HepG2 (cell line): ENCODE results near the gene NLRP6. TPM values are rescaled to one million over a fixed set of nuclear protein-coding genes. Genes with fewer than 3 reads are reported as not detected.
A peak's percentile ranks its signal among the peaks of the same experiment; 100 is the strongest.
"Not testable (repeated sequence)": the region's sequence is repeated elsewhere in the genome, so short reads cannot be mapped to it uniquely, and the experiment has no call there.

ENCODE experiments used
- ATAC-seq: fragments of 200-7000 bp; cut with Tn5 transposase; 3 replicates; pipeline ENCODE4 v1.9.1; 2020; ENCODE audit warnings: mild to moderate bottlenecking, moderate library complexity
- BruUV-seq: library from RNA; stranded (reverse); fragments of 400-500 nt; replicated peaks from 2 replicates; lab custom pipeline; 2021; lab: Mats Ljungman, UMichigan
- CTCF ChIA-PET: fragments of 300-600 bp; formaldehyde crosslinking; extraction: SDS; loops from one replicate; lab custom pipeline; 2021; ENCODE audit warnings: low total read pairs, inconsistent platforms, low intra/inter-chr PET ratio; lab: Yijun Ruan, JAX
- POLR2A ChIA-PET: fragments of 350-600 bp; sonication (Branson Sonifier 250); formaldehyde crosslinking; loops from one replicate; lab custom pipeline; 2020; ENCODE audit warnings: antibody characterized with exemption, inconsistent platforms; lab: Yijun Ruan, JAX
- DNase-seq: peaks from one replicate; pipeline ENCODE4 v3.0.0-alpha.2; 2015; ENCODE audit warnings: low spot score
- FAIRE-seq: peaks from 3 replicates; lab custom pipeline; 2011; peaks lifted over from hg19 to GRCh38; lab: Jason Lieb, UNC
- H2AFZ ChIP-seq: one replicate; pipeline ENCODE4 v1.6.1; 2011; ENCODE audit warnings: low read length, inconsistent platforms
- H3K27ac ChIP-seq: fragments of 300-600 bp; 3 replicates; pipeline ENCODE4 v1.8.0; 2011; ENCODE audit warnings: mixed run types, mild to moderate bottlenecking, mixed read lengths, low read length, inconsistent platforms; ENCODE audit not compliant: insufficient read depth; ENCODE audit errors: extremely low read length
- H3K27me3 ChIP-seq, 2 experiments: fragments of 200-600 bp in 1 of 2; 2 replicates in 1 of 2; 3 replicates in 1 of 2; pipeline versions ENCODE4 v1.6.0 to v1.8.0; 2011; ENCODE audit warnings: low read length in 2 of 2, mild to moderate bottlenecking in 2 of 2, moderate library complexity in 2 of 2, inconsistent platforms in 1 of 2; ENCODE audit not compliant: insufficient read depth in 2 of 2, control insufficient read depth in 1 of 2
- H3K36me3 ChIP-seq, 2 experiments: fragments of 200-600 bp in 1 of 2; replicated peaks in 1 of 2; 2 replicates in 1 of 2; 3 replicates in 1 of 2; pipeline versions ENCODE4 v1.5.1 to v1.8.0; 2011; ENCODE audit warnings: low read length in 2 of 2, inconsistent platforms in 1 of 2; ENCODE audit not compliant: insufficient read depth in 2 of 2, control insufficient read depth in 1 of 2
- H3K4me1 ChIP-seq: 2 replicates; pipeline ENCODE4 v1.5.1; 2012; ENCODE audit warnings: low read length, inconsistent platforms; ENCODE audit not compliant: insufficient read depth
- H3K4me2 ChIP-seq: 2 replicates; pipeline ENCODE4 v1.6.0; 2011; ENCODE audit warnings: low read depth, low read length, inconsistent platforms
- H3K4me3 ChIP-seq, 3 experiments: fragments of 200-600 bp in 1 of 3; sonication (generic), shearing (Covaris generic) in 1 of 3; replicated peaks in 1 of 3; 2 replicates each; pipeline ENCODE4 v1.5.1; 2011 to 2016; ENCODE audit warnings: low read length in 3 of 3, inconsistent platforms in 2 of 3, low read depth in 2 of 3, mild to moderate bottlenecking in 2 of 3, control low read depth in 1 of 3, mixed read lengths in 1 of 3; ENCODE audit not compliant: insufficient read depth in 1 of 3
- H3K79me2 ChIP-seq: one replicate; pipeline ENCODE4 v1.6.1; 2011; ENCODE audit warnings: low read length, inconsistent platforms; ENCODE audit not compliant: insufficient read depth
- H3K9ac ChIP-seq: 2 replicates; pipeline ENCODE4 v1.6.0; 2011; ENCODE audit warnings: mild to moderate bottlenecking, low read depth, low read length, inconsistent platforms; ENCODE audit not compliant: insufficient read depth
- H3K9me3 ChIP-seq: 2 replicates; pipeline ENCODE4 v1.5.1; 2012; ENCODE audit warnings: mild to moderate bottlenecking, low read length
- H4K20me1 ChIP-seq: 2 replicates; pipeline ENCODE4 v1.6.0; 2011; ENCODE audit warnings: inconsistent platforms, mild to moderate bottlenecking, low read length, moderate library complexity; ENCODE audit not compliant: insufficient read depth
- CCDC6 ChIP-seq: sonication (generic); formaldehyde crosslinking; IDR thresholded peaks from 2 replicates; pipeline ENCODE4 v1.8.1; 2022; ENCODE audit warnings: mild to moderate bottlenecking, missing genetic modification reagents, moderate library complexity
- GATAD2A ChIP-seq: IDR thresholded peaks from 2 replicates; pipeline ENCODE4 v1.6.1; 2016
- NR2F6 ChIP-seq, 2 experiments: IDR thresholded peaks; 2 replicates each; pipeline ENCODE4 v1.6.1; 2016; ENCODE audit warnings: antibody characterized with exemption in 1 of 2, mild to moderate bottlenecking in 1 of 2
- RARA ChIP-seq: IDR thresholded peaks from 2 replicates; pipeline ENCODE4 v1.6.1; 2016; ENCODE audit warnings: missing genetic modification reagents, missing compliant biosample characterization
- RXRA ChIP-seq: sonication (generic); formaldehyde crosslinking; IDR thresholded peaks from 2 replicates; pipeline ENCODE4 v1.5.1; 2020; ENCODE audit warnings: missing genetic modification reagents
- RXRB ChIP-seq: IDR thresholded peaks from 2 replicates; pipeline ENCODE4 v1.6.1; 2016; ENCODE audit warnings: borderline replicate concordance, missing genetic modification reagents, missing compliant biosample characterization
- ZNF263 ChIP-seq: sonication (generic); formaldehyde crosslinking; IDR thresholded peaks from 2 replicates; pipeline ENCODE4 v1.4.0; 2020; ENCODE audit warnings: missing genetic modification reagents
- ZNF281 ChIP-seq: sonication (generic); formaldehyde crosslinking; IDR thresholded peaks from 2 replicates; pipeline ENCODE4 v1.4.0; 2020; ENCODE audit warnings: missing genetic modification reagents, borderline replicate concordance
- WGBS: methylation state at CpG from one replicate; pipeline ENCODE4 v1.1.6; 2017; ENCODE audit warnings: low lambda C conversion rate; 5-methylcytosine and 5-hydroxymethylcytosine counted together
- in situ Hi-C: cut with HindIII; loops from 2 replicates; pipeline ENCODE4 v1.10.0; 2017; ENCODE audit warnings: low pct_unique_long_range_greater_than_20kb; ENCODE audit not compliant: extremely low pct_ligation_motif_present
- intact Hi-C: fragments of 100-400 bp; cut with micrococcal nuclease; formaldehyde crosslinking; loops from one replicate; pipeline ENCODE4 v1.10.0; 2022; ENCODE audit not compliant: unreplicated experiment
- polyA plus RNA-seq, 8 experiments: library from polyadenylated mRNA; depleted of rRNA in 3 of 8; stranded (reverse) in 7 of 8; unstranded in 1 of 8; fragments of >200 nt; fragmentation: Illumina TruSeq in 4 of 8; extraction: Trizol in 4 of 8; gene quantifications; 2 replicates each; pipeline versions ENCODE4 v1.2.1 to v1.2.3, GENCODE V29; 2011 to 2016; ENCODE audit warnings: low read depth in 4 of 8, missing spikeins in 1 of 8, mixed read lengths in 1 of 8; ENCODE audit not compliant: insufficient read depth in 1 of 8
- total RNA-seq, 5 experiments: library from RNA; depleted of rRNA; stranded (reverse); fragments of >200 nt; fragmentation: Illumina TruSeq; extraction: Trizol; gene quantifications; 2 replicates each; pipeline ENCODE4 v1.2.3, GENCODE V29; 2016; ENCODE audit warnings: low read depth in 1 of 5
- TF ChIP-seq, protein P1 (sequence below): sonication (generic); formaldehyde crosslinking; IDR thresholded peaks from 2 replicates; pipeline ENCODE4 v1.5.1; 2020; ENCODE audit warnings: mild to moderate bottlenecking, missing genetic modification reagents, moderate library complexity
- TF ChIP-seq, protein P2 (sequence below): sonication (generic); formaldehyde crosslinking; IDR thresholded peaks from 2 replicates; pipeline ENCODE4 v1.4.0; 2020; ENCODE audit warnings: missing genetic modification reagents

Gene NLRP6
- total and polyA plus RNA-seq, 2 of the 13 experiments (the other 11 are each of a cell fraction or from before 2014, with no cell fraction given), result not detected

GRCh38 chr11:308740-309665, 30.8 kb downstream of the NLRP6 start:
- Histone ChIP-seq H3K9ac (peak overlapping the region; percentile 42; the same call in 1 of the 2 replicates), H3K4me1 (peaks cover 71% of the 10 kb centered on the region)
- H3K27ac ChIP-seq, CTCF ChIA-PET, FAIRE-seq, H3K36me3 ChIP-seq, H3K27me3 ChIP-seq, BruUV-seq, H3K9me3 ChIP-seq: not testable (repeated sequence)
- 34% methylated on average over 20 of the region's 24 CpGs for WGBS
- peak; percentile 2; the same call in 2 of the 3 replicates for ATAC-seq
- POLR2A ChIA-PET, result interaction anchor here (0.9 to 1.9 kb wide), 9 partner anchors 9 to 137 kb away, joined by 3 to 12 read pairs (median 3); partner anchors contain the start of genes BET1L and RIC8A
- TF ChIP-seq, protein P1, sequence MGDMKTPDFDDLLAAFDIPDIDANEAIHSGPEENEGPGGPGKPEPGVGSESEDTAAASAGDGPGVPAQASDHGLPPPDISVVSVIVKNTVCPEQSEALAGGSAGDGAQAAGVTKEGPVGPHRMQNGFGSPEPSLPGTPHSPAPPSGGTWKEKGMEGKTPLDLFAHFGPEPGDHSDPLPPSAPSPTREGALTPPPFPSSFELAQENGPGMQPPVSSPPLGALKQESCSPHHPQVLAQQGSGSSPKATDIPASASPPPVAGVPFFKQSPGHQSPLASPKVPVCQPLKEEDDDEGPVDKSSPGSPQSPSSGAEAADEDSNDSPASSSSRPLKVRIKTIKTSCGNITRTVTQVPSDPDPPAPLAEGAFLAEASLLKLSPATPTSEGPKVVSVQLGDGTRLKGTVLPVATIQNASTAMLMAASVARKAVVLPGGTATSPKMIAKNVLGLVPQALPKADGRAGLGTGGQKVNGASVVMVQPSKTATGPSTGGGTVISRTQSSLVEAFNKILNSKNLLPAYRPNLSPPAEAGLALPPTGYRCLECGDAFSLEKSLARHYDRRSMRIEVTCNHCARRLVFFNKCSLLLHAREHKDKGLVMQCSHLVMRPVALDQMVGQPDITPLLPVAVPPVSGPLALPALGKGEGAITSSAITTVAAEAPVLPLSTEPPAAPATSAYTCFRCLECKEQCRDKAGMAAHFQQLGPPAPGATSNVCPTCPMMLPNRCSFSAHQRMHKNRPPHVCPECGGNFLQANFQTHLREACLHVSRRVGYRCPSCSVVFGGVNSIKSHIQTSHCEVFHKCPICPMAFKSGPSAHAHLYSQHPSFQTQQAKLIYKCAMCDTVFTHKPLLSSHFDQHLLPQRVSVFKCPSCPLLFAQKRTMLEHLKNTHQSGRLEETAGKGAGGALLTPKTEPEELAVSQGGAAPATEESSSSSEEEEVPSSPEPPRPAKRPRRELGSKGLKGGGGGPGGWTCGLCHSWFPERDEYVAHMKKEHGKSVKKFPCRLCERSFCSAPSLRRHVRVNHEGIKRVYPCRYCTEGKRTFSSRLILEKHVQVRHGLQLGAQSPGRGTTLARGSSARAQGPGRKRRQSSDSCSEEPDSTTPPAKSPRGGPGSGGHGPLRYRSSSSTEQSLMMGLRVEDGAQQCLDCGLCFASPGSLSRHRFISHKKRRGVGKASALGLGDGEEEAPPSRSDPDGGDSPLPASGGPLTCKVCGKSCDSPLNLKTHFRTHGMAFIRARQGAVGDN (CRISPR knock-in tag), result peak; percentile 64
- peak; percentile 50; the same call in 1 of the 2 replicates for TF ChIP-seq ZNF281
- TF ChIP-seq, protein P2, sequence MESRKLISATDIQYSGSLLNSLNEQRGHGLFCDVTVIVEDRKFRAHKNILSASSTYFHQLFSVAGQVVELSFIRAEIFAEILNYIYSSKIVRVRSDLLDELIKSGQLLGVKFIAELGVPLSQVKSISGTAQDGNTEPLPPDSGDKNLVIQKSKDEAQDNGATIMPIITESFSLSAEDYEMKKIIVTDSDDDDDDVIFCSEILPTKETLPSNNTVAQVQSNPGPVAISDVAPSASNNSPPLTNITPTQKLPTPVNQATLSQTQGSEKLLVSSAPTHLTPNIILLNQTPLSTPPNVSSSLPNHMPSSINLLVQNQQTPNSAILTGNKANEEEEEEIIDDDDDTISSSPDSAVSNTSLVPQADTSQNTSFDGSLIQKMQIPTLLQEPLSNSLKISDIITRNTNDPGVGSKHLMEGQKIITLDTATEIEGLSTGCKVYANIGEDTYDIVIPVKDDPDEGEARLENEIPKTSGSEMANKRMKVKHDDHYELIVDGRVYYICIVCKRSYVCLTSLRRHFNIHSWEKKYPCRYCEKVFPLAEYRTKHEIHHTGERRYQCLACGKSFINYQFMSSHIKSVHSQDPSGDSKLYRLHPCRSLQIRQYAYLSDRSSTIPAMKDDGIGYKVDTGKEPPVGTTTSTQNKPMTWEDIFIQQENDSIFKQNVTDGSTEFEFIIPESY (CRISPR knock-in tag), result peak; percentile 76; the same call in 1 of the 2 replicates
- TF ChIP-seq RXRA (CRISPR knock-in tag), result peak; percentile 42; the same call in 1 of the 2 replicates
- 0 out of 2 replicates have a peak, but pooled peaks have one; percentile 15 for TF ChIP-seq ZNF263 (CRISPR knock-in tag)
- TF ChIP-seq GATAD2A (CRISPR knock-in tag), result peak; percentile 19; the same call in 1 of the 2 replicates
- TF ChIP-seq NR2F6 (IDR thresholded peaks at IDR 0.05), result peak; percentile 44; the same call in 1 of the 2 replicates
- peak; percentile 57 for TF ChIP-seq NR2F6 (CRISPR knock-in tag; IDR thresholded peaks at IDR 0.05)
- TF ChIP-seq CCDC6 (CRISPR knock-in tag), result 0 out of 2 replicates have a peak, but pooled peaks have one; percentile 48
- peak; percentile 66 for TF ChIP-seq RARA (CRISPR knock-in tag)
- peak; percentile 61; the same call in 1 of the 2 replicates for TF ChIP-seq RXRB (CRISPR knock-in tag)
- TF ChIP-seq, all 625 proteins: peak for 10; not testable (repeated sequence) for 615
- peak overlapping the region; percentile 29 to 69 (median 48); a peak in 5 of 6 replicates for H3K4me3 ChIP-seq
- peak overlapping the region; percentile 83 for H3K4me2 ChIP-seq
- H2AFZ ChIP-seq, in situ Hi-C loops, H3K79me2 ChIP-seq, H4K20me1 ChIP-seq, DNase-seq: not testable (repeated sequence)
- intact Hi-C loops, result loop anchor here (5.0 kb wide), 1 partner anchor 48 kb away; no protein-coding TSS in a partner anchor
